ENCODE measurements around the gene ZBTB7C.

DNA sequence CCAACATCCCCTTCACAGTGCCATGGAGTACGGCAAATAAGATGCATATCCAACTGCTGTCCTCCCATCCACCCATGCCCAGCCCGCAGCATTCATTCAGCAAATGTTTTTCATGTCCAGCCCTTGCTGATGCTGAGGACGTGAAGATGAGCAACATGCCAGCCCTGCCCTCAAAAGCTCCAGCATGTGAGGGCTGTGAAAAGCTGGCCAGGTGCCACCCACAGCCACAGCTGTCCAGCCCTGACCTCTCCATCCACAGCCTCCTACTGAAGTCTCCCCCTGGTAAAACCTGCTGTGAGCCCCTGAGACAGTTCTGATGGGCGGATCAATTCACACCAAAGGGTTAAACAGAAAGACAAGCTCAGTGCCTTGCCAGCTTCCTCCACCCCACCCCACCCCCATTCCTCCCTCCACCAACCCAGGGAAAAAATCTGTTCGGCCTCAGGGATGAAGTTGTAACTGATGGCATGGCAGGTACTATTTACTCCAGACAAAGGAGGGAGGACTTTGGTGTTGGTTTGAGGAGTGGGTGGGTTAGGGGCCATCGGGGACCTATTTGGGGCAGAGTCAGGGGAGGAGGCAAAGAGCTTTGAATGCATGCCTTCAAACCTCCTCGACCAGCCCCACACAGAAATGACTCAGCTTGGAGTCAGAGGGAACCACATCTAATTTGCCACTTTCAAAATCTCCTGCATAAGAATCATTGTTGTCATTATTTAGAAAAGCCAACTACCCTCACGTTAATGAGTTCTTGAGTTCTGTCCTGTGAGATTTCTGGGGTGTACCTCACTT is 4.3 kb downstream of the ZBTB7C start:
- TF ChIP-seq POLR2AphosphoS5 (IDR thresholded peaks at IDR 0.05; ENCODE audit: low read depth, low read length): no peak
- TF ChIP-seq FOXP2 (optimal IDR thresholded peaks at IDR 0.05; ENCODE audit: borderline replicate concordance, extremely low read depth, extremely low read length, insufficient read depth): no peak
- no peak for TF ChIP-seq SIN3A (IDR thresholded peaks at IDR 0.05; ENCODE audit: borderline replicate concordance, insufficient read depth, low read length)
- no peak for TF ChIP-seq TAF1 (IDR thresholded peaks at IDR 0.05; ENCODE audit: borderline replicate concordance, insufficient read depth, low read length)
